K562 (cell line): ENCODE measurements around the gene PDHB. TPM values are rescaled to one million over a fixed set of nuclear protein-coding genes. Genes with fewer than 3 reads are reported as not detected.

Experiments
- ATAC-seq: fragments of 200-7000 bp; cut with Tn5 transposase; 3 replicates; pipeline ENCODE4 v1.9.1; 2020; ENCODE audit warnings: moderate library complexity
- BruUV-seq: library from RNA; stranded (reverse); fragments of 400-500 nt; replicated peaks from 2 replicates; lab custom pipeline; 2021; lab: Mats Ljungman, UMichigan
- CTCF ChIA-PET: fragments of 300-600 bp; formaldehyde crosslinking; extraction: SDS; loops from one replicate; lab custom pipeline; 2021; ENCODE audit warnings: low intra/inter-chr PET ratio; lab: Yijun Ruan, JAX
- POLR2A ChIA-PET: fragments of 300-600, 350-650 bp; sonication (Branson Sonifier 250); formaldehyde crosslinking; extraction: SDS; loops from one replicate; lab custom pipeline; 2021; ENCODE audit warnings: antibody characterized with exemption, inconsistent platforms; lab: Yijun Ruan, JAX
- DNase-seq, 4 experiments: peaks; one replicate each; pipeline versions ENCODE4 v3.0.0 to v3.0.0-alpha.2; 2011 to 2018; ENCODE audit warnings: low spot score in 3 of 4, mixed read lengths in 3 of 4; ENCODE audit errors: extremely low read depth in 1 of 4
- FAIRE-seq: peaks from 2 replicates; lab custom pipeline; 2011; peaks lifted over from hg19 to GRCh38; lab: Jason Lieb, UNC
- H2AFZ ChIP-seq: 2 replicates; pipeline ENCODE4 v1.6.0; 2011; ENCODE audit warnings: low read depth, low read length, control low read depth, inconsistent platforms
- H3K27ac ChIP-seq: fragments of 200-600 bp; 3 replicates; pipeline ENCODE4 v1.8.0; 2011; ENCODE audit warnings: low read depth, mild to moderate bottlenecking, control low read depth, inconsistent platforms, low read length, moderate library complexity, mixed read lengths; ENCODE audit errors: extremely low read depth
- H3K27me3 ChIP-seq, 2 experiments: fragments of 300-600 bp in 1 of 2; 2 replicates in 1 of 2; 3 replicates in 1 of 2; pipeline versions ENCODE4 v1.6.0 to v1.8.0; 2011; ENCODE audit warnings: inconsistent platforms in 2 of 2, low read length in 2 of 2, mild to moderate bottlenecking in 1 of 2, mixed read lengths in 1 of 2, moderate library complexity in 1 of 2; ENCODE audit not compliant: control insufficient read depth in 2 of 2, insufficient read depth in 2 of 2
- H3K36me3 ChIP-seq: fragments of 300-600 bp; 3 replicates; pipeline ENCODE4 v1.8.0; 2011; ENCODE audit warnings: mild to moderate bottlenecking, low read length, inconsistent platforms; ENCODE audit not compliant: control insufficient read depth, insufficient read depth
- H3K4me1 ChIP-seq, 2 experiments: fragments of 200-600 bp in 1 of 2; replicated peaks in 1 of 2; 2 replicates in 1 of 2; 3 replicates in 1 of 2; pipeline versions ENCODE4 v1.5.1 to v1.8.0; 2011; ENCODE audit warnings: inconsistent platforms in 2 of 2, low read length in 2 of 2, mild to moderate bottlenecking in 1 of 2, mixed read lengths in 1 of 2, moderate library complexity in 1 of 2; ENCODE audit not compliant: control insufficient read depth in 2 of 2, insufficient read depth in 2 of 2
- H3K4me2 ChIP-seq: 2 replicates; pipeline ENCODE4 v1.6.1; 2011; ENCODE audit warnings: low read length, control low read depth, inconsistent platforms, mixed read lengths; ENCODE audit not compliant: insufficient read depth
- H3K4me3 ChIP-seq: fragments of 200-600 bp; sonication (generic), shearing (Covaris generic); 2 replicates; pipeline ENCODE4 v1.5.1; 2016; ENCODE audit warnings: control low read depth, inconsistent platforms
- H3K79me2 ChIP-seq: fragments of 200-600 bp; 3 replicates; pipeline ENCODE4 v1.8.0; 2011; ENCODE audit warnings: low read length, inconsistent platforms; ENCODE audit not compliant: control insufficient read depth, insufficient read depth
- H3K9ac ChIP-seq, 2 experiments: 2 replicates each; pipeline versions ENCODE4 v1.6.0 to v1.6.1; 2011; ENCODE audit warnings: low read depth in 2 of 2, low read length in 2 of 2, control low read depth in 1 of 2, inconsistent platforms in 1 of 2, mild to moderate bottlenecking in 1 of 2, mixed read lengths in 1 of 2; ENCODE audit not compliant: insufficient read depth in 1 of 2
- H3K9me1 ChIP-seq: one replicate; pipeline ENCODE4 v1.6.0; 2011; ENCODE audit warnings: inconsistent platforms, mild to moderate bottlenecking, low read length, moderate library complexity; ENCODE audit not compliant: control insufficient read depth, insufficient read depth
- H3K9me3 ChIP-seq: replicated peaks from 2 replicates; pipeline ENCODE4 v1.5.1; 2011; ENCODE audit warnings: low read depth, low read length, inconsistent platforms; ENCODE audit not compliant: control insufficient read depth, insufficient read depth
- H4K20me1 ChIP-seq: replicated peaks from 2 replicates; pipeline ENCODE4 v1.6.1; 2011; ENCODE audit warnings: low read length, inconsistent platforms, mixed read lengths; ENCODE audit not compliant: control insufficient read depth, insufficient read depth
- ARID2 ChIP-seq: fragments of 450-650 bp; IDR thresholded peaks from 2 replicates; pipeline ENCODE4 v1.6.1; 2017; ENCODE audit warnings: antibody characterized with exemption, mild to moderate bottlenecking
- BCL6 ChIP-seq: fragments of 250-450 bp; sonication (Bioruptor Pico); IDR thresholded peaks from 2 replicates; pipeline ENCODE4 v1.4.0; 2020
- BRF2 ChIP-seq: IDR thresholded peaks from 3 replicates; pipeline ENCODE4 v1.6.1; 2011; ENCODE audit warnings: borderline replicate concordance, mild to moderate bottlenecking; ENCODE audit not compliant: insufficient read length, insufficient read depth
- CBX3 ChIP-seq, 2 experiments: IDR thresholded peaks; 1 replicate in 1 of 2; 2 replicates in 1 of 2; pipeline ENCODE4 v1.6.1; 2012; ENCODE audit warnings: inconsistent platforms in 2 of 2, low read length in 2 of 2, borderline replicate concordance in 1 of 2, control low read depth in 1 of 2
- CREM ChIP-seq: IDR thresholded peaks from 2 replicates; pipeline ENCODE4 v1.6.1; 2014; ENCODE audit warnings: antibody characterized with exemption, low read depth
- GTF3C2 ChIP-seq: IDR thresholded peaks from 3 replicates; pipeline ENCODE4 v1.6.1; 2011; ENCODE audit warnings: borderline replicate concordance, mild to moderate bottlenecking, moderate library complexity; ENCODE audit not compliant: insufficient read length; ENCODE audit errors: extremely low read depth
- HOXB6 ChIP-seq: fragments of 250-450 bp; sonication (Bioruptor Pico); IDR thresholded peaks from 2 replicates; pipeline ENCODE4 v1.5.1; 2022; ENCODE audit warnings: mild to moderate bottlenecking, borderline replicate concordance
- NCOA4 ChIP-seq: fragments of 450-650 bp; IDR thresholded peaks from 2 replicates; pipeline ENCODE4 v1.6.1; 2018; ENCODE audit warnings: mild to moderate bottlenecking; ENCODE audit not compliant: partially characterized antibody
- NCOR1 ChIP-seq: fragments of 450-650 bp; IDR thresholded peaks from 2 replicates; pipeline ENCODE4 v1.6.1; 2016; ENCODE audit warnings: mild to moderate bottlenecking, moderate library complexity
- SAFB ChIP-seq: fragments of 200-400 bp; formaldehyde crosslinking; IDR thresholded peaks from 2 replicates; pipeline ENCODE4 v1.6.1; 2017; ENCODE audit warnings: low read depth, low read length, borderline replicate concordance
- SMC3 ChIP-seq: conservative IDR thresholded peaks from 2 replicates; pipeline ENCODE4 v1.6.1; 2011; ENCODE audit warnings: low read depth, low read length, improper control_type of control experiment; ENCODE audit not compliant: insufficient read depth
- SUPT5H ChIP-seq: fragments of 450-650 bp; IDR thresholded peaks from 2 replicates; pipeline ENCODE4 v1.6.1; 2016
- ZBTB2 ChIP-seq: fragments of 450-650 bp; IDR thresholded peaks from 2 replicates; pipeline ENCODE4 v1.6.1; 2016; ENCODE audit warnings: antibody characterized with exemption
- ZNF282 ChIP-seq: sonication (generic); formaldehyde crosslinking; IDR thresholded peaks from 2 replicates; pipeline ENCODE4 v1.8.1; 2023; ENCODE audit warnings: missing genetic modification reagents
- ZNF41 ChIP-seq: fragments of 250-450 bp; sonication (Bioruptor Pico); conservative IDR thresholded peaks from 2 replicates; pipeline ENCODE4 v1.4.0; 2020; ENCODE audit warnings: mild to moderate bottlenecking
- WGBS: fragments of 100-300 bp; shearing (Covaris generic); methylation state at CpG from one replicate; pipeline ENCODE4 v1.1.6; 2016; ENCODE audit warnings: low coverage, mixed read lengths; ENCODE audit not compliant: insufficient coverage; ENCODE audit errors: missing lambda C conversion rate; 5-methylcytosine and 5-hydroxymethylcytosine counted together
- in situ Hi-C: fragments of 300-500 bp; cut with MboI; formaldehyde crosslinking; loops from 4 replicates; pipeline ENCODE4 v1.15.0; 2018; ENCODE audit warnings: inconsistent platforms, mixed read lengths
- intact Hi-C: fragments of 100-400 bp; cut with micrococcal nuclease; formaldehyde crosslinking; loops from 2 replicates; pipeline ENCODE4 v1.14.2; 2022
- polyA plus RNA-seq, 8 experiments: library from polyadenylated mRNA; depleted of rRNA in 4 of 8; stranded (reverse) in 5 of 8; unstranded in 3 of 8; fragments of >200 nt; fragmentation: Nextera tagmentation in 2 of 8; fragmentation: Illumina TruSeq in 1 of 8; extraction: Ambion mirVana in 2 of 8; extraction: Trizol in 1 of 8; gene quantifications; 2 replicates each; pipeline versions ENCODE4 v1.2.1 to v1.2.3, GENCODE V29; 2011 to 2014; ENCODE audit warnings: inconsistent platforms in 1 of 8, missing spikeins in 1 of 8
- total RNA-seq, 7 experiments: library from RNA; depleted of rRNA in 6 of 7; stranded (reverse); fragments of >200 nt in 6 of 7; fragmentation: Illumina TruSeq in 2 of 7; extraction: Trizol in 2 of 7; gene quantifications; 2 replicates each; pipeline versions ENCODE4 v1.2.1 to v1.2.3, GENCODE V29; 2011 to 2021; ENCODE audit warnings: low replicate concordance in 1 of 7

The PDHB gene
- total and polyA plus RNA-seq, 9 of the 15 experiments (the other 6 are each of a cell fraction or from before 2014, with no cell fraction given): 51.2 to 178 (median 85.2) TPM

- no peaks in the 10 kb centered on the region; a peak in 1 of 5 replicates for H3K4me1 ChIP-seq
- intact Hi-C loops: loop anchor here (5.0 kb wide), 1 partner anchor 211 kb away; no protein-coding TSS in a partner anchor
- H3K79me2 ChIP-seq: no peaks in the 10 kb centered on the region
- ChIA-PET CTCF (no interaction called here), POLR2A (interaction anchor here (0.6 to 1.9 kb wide), 4 partner anchors 13 to 139 kb away, joined by 3 to 6 read pairs (median 3); partner anchors contain the start of gene PDHB)
- H3K9ac ChIP-seq: no peak overlapping the region
- peaks cover 26% of the 10 kb centered on the region; the same call in 2 of the 3 replicates for H3K36me3 ChIP-seq
- H2AFZ ChIP-seq: no peak overlapping the region
- FAIRE-seq (no peak), ATAC-seq (no peak), DNase-seq (no peak)
- in situ Hi-C loops: no loop called here
- no peak overlapping the region for H3K4me2 ChIP-seq
- no peak for TF ChIP-seq NCOR1
- no peak for TF ChIP-seq ZBTB2
- no peak for TF ChIP-seq SAFB
- no peak for TF ChIP-seq ARID2
- no peak for TF ChIP-seq CBX3 (IDR thresholded peaks at IDR 0.05; ENCODE audit: borderline replicate concordance in 1 of 2, low read length in 2 of 2)
- no peak for TF ChIP-seq HOXB6
- no peak for TF ChIP-seq BRF2
- no peak for TF ChIP-seq BCL6 (CRISPR knock-in tag)
- no peak for TF ChIP-seq SMC3
- no peak for TF ChIP-seq CREM
- no peak for TF ChIP-seq GTF3C2
- no peak for TF ChIP-seq NCOA4
- TF ChIP-seq ZNF282 (CRISPR knock-in tag): no peak
- no peak for TF ChIP-seq ZNF41
- no peak for TF ChIP-seq SUPT5H
- H3K27me3 ChIP-seq: no peaks in the 10 kb centered on the region
- no peaks in the 10 kb centered on the region for H3K9me1 ChIP-seq
- no peak overlapping the region for H3K27ac ChIP-seq
- H4K20me1 ChIP-seq: no peaks in the 10 kb centered on the region
- no TSS peak for BruUV-seq
- no peaks in the 10 kb centered on the region for H3K9me3 ChIP-seq
- H3K4me3 ChIP-seq: no peak overlapping the region
- WGBS: 90% methylated on average over 6 of the region's 7 CpGs
Measured at GRCh38 chr3:58421004-58421403, 12.6 kb downstream of the PDHB start.
